HG03378 (cell line): Measurements from ENCODE around the gene PTPRM.

Experiments used
- ATAC-seq: cut with Tn5 transposase; IDR thresholded peaks from one replicate; pipeline ENCODE4 v1.9.1; 2021; ENCODE audit warnings: mild to moderate bottlenecking, moderate library complexity; ENCODE audit not compliant: unreplicated experiment

PTPRM gene

DNA sequence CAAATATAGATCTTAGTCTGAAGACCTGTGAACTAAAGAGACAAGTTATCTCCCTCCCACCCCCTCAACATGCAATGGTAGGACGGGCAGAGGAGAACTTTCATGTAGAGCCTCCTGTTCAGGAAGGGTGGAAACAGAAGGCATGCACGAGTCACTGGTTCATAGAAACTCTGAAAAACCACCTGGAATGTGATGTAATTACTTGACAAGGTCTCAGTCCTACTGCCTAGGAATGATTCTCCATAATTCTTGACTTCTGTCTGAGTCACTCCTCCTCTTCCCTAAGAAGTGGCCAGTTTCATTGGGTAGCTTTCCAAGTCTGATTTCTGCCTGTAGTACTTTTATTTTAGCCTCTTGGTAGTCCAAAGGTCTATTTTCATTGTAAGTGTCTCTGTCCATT is 277.3 kb downstream of the PTPRM start:
- no peak for ATAC-seq

DNA sequence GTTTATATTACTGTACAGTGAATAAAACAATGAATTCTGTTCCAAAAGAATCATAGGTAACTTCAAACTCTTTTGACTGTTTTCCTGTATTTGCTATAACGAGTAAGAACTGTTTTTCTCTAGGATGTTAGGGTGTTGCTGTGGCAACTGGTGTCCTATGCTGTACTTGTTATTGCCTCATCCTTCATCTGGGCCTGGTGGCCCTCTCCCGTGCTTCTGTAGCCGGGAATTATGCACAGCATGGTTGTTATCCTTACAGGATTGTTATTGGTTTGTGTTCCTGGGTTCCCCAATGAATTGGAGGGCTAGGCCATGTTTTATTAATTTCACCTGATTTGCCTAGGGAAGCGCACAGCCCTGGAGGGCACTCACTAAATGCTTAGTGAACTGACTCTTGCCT is 279.2 kb downstream of the PTPRM start:
- no peak for ATAC-seq

DNA sequence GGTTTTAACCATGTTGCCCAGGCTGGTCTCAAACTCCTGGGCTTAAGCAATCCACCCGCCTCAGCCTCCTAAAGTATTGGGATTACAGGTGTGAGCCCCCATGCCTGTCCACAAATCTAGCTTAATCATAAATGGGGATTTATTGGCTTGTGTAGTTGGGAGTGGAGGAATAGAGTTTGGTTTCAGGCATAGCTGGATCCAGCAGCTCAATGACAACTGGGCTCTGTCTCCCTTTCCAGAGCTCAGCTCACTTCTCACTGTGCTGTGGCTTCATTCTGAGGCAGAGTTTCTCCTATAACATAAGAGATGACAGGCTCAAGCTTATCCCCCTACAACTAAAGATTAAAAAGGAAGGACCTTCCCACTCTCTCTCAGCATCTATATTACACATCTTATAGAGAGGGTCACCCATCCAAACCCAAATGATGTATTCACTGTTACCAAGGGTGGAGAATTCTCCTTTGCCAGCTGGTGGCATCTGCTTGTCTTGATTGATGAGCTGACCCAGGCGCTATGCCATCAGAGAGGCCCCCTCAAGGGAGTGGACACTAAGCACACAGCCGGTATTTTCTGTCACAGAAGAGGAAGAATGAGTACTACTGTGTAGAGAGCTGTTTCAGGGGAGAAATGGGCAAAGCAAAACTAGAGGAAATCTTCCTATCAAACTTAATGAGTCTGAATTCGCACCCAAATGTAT is 280.4 kb downstream of the PTPRM start:
- no peak for ATAC-seq

DNA sequence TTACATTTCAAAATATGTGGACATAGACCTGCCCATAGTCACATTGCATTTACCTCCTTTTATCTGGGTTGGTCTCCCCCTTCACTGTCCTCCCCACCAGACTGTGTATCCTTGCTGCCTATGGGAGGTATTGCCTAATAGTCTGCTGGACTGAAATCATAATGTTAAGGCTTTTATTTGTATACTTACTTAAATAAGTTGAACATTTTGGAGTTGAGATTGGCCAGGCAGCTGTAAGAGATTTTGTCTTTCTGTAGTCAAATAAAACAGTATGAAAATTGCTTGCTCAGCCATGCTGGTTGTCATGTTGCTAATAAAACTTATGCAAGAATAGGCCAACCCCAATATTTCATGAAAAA is 280.9 kb downstream of the PTPRM start:
- no peak for ATAC-seq

DNA sequence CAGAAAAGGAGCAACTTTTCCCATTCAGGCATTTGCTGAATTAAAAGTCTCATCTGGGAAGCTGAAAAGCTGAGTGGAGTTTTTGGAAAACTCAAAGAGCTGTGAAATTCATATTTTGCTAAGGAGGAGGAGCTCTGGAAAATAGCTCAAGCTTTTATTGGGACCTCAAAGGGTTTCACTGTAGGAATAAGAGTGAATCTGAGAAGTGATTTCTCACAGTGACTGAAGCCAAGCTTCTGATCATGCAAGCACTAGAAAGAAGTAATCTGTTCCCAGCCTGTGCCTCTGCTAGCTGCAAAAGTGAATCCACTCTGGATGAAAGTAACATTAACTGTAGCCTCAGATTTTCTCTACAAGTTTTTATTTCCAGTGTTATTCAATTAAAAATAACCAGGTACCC is 283.3 kb downstream of the PTPRM start:
- ATAC-seq, result no peak

DNA sequence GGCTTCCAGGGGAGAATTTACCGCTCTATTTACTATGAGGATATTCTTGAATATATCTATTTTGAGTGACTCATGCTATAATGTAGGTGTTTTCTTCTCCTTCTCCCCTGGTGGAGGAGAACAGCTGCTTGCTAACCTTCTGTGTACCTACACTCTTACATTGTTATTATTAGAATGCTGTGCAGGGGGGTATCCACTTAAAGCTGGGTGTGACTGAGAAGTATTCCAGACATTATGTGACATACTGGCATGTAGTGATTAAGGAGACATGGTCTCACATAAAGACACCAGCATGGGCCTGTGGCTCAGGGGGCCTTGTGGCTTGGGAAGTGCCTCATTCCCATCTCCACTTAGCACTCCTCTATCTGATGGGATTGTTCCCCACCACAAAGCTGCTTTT is 287.9 kb downstream of the PTPRM start:
- no peak for ATAC-seq

DNA sequence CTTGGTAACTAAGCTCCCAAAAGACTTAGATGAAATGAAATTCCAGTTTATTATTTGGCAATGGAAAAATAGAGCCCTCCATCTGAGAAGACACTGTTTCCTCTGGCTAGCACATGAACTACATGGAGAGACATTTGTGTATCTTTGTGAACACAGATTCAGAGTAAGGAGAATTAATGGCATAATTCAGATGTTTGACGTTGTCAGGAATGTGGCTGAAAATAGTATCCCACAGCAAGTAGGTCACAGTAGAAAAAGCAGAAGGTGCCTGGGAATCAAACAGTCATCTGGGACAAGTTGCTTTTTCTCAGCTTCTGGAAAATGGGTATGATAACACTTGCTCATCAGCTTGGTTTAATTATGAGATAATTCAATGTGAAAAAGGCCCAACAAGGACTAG is 288.6 kb downstream of the PTPRM start:
- no peak for ATAC-seq

DNA sequence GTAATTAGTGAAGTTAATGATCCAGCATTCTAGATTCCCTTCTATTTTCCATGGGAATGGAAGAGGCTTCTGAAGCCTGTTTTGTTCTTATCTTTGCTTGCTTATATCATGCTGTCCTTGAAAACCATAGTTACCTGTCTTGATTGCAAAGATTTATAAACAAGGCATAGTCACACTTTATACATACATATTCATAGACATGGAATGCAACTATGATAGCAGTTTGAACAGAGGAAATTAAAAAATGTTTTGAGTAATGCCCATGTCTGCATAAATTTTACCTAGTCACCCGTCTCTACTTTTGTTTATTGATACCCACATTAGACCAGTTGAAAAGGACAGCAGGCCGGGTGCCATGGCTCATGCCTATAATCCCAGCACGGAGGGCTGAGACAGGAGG is 289.0 kb downstream of the PTPRM start:
- no peak for ATAC-seq

DNA sequence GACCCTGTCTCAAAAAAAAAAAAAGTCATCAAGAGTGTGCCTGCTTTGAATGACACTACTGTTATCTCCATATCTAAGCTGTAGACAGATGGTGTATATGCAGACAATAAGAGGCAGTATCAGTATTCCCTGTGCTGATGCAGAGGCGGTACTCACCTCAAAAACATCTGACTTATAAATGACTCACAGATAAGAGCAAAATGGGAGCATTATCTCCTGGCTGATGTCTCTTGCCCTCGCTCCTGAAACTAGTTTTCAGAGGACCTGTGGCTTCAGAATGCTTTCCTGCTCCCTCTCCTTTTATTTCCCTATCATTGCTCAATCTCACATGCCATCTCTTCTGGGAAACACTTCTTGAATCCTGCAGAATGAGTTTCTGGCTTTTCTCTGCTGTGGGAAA is 289.6 kb downstream of the PTPRM start:
- no peak for ATAC-seq

DNA sequence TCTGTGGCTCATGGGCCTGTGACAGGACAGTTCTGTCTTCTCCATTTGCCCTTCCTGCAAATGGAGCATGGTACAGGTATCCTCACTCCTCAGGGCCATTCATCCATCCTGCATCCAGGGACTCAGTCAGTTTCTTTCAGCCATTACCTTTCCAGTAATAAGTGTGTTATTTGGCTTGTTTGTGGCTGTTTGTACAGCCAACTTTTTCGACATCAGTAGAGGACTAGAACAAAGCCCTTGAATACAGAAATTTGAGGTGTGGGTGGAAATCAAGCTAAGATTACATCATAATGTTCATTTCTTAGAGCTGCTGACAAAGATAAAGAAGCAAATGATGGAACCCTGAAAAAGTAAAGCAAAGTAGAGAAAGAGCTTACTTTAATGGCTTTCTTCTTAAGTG is 290.4 kb downstream of the PTPRM start:
- ATAC-seq, result no peak

DNA sequence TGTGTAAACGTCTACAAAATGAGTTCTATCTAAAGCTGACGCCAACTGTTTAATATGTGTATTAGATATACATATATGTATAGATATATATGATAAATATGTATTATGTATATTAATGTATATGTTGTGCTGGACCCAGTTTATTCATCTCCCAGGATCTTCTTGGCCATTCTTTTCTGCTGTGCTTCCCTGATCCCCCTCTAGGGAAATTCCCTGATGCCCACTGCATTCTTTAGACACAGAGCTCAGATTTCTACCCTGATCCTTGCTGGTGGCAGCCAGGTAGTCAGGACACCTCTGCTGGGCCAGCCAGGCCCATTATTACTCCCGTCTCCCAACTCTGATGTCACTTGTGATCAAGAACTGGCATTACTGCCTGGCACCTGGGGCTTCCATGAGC is 292.0 kb downstream of the PTPRM start:
- ATAC-seq, result no peak

DNA sequence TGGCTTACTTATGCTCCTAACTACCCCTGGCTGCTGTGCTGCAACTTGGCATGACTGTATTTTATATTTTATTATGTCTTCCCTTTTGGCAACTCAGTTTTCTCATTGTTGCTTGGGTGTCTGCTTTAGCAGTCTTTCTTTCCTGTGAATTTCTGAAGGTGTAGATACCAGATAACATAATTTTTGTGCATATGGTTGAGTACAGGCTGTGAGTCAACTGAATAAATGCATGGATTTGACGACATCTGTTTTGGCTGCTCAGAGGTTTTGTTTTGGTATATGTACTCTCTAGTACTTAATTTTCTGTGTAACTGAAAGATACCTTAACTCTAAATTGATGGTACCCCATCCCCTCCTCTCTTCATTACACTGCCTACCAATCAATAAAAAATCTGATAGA is 303.1 kb downstream of the PTPRM start:
- ATAC-seq, result no peak

DNA sequence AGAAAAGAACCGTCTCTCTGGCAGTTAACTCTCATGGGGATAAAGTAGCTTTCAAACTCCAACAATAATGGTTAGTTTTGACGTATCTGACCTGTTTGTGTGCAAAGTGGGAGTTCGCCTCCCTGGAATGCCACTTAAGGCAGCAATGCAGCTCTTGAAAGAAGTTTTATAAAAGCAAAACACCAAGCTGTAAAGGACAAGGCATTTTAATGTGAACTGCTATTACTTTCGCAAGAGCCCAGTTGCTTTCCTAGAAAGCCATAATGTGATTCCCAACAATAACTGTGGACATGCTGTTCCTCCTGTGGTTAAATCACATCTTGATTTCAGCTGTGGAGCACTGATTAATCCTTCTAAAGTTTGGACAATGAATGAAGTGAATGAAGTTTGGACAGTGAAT is 303.7 kb downstream of the PTPRM start:
- no peak for ATAC-seq

DNA sequence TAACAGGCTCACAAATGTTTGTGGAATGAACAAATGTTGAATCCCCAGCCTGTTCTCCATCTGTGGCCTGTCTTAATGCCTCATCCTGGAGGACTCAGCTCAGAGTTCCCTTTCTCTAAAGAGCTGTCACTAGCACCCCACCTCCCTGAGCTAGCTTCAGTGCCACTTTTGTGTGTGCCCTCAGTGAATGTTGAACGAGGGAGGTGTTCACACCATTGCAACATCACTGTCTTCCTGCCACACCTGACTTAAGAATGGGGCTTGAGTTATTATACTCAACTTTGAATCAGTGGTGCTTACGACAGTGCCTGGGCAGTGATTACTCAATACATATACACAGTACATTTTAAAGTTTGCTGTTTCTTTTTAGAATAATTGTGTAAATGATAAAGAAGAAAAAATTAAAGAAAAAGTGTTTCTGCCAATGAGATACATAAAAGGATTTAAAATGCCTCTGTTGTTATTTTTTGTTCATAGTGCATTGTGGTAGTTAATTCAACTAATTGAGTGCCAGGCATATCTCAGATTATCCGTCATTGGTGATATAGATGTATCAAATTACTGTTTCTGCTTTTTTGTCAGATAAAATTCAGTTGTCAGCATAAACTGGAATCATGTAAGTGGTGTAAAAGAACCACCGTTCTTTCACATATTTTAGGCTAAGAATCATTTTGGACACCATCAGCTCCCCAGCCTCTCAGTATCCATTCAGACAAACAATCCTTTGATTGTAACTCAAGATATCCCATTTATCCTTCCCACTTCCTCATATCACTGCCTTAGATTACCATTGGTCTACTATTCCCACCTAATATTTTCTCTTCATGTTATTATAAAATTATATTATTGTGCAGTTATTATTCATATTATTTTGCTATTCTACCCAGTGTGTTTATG is 304.7 kb downstream of the PTPRM start:
- no peak for ATAC-seq

DNA sequence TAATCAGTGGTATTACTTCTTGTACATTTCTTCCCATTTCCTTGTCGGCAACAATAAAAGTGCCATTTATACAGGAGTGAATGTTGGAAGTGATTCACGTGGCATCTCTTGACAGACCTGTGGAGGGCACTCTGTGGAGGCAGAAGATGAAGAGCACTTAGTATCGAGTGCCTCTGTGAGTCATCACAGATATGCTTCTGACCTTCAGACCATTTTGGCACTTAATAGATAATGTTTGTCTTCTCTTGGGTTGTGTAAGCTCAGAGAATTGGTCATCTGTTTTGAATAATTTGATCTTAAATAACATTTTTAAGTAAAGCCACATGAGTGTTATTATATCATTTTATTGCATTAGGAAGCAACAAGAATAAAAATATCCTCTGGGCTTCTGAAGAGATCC is 305.5 kb downstream of the PTPRM start:
- no peak for ATAC-seq

DNA sequence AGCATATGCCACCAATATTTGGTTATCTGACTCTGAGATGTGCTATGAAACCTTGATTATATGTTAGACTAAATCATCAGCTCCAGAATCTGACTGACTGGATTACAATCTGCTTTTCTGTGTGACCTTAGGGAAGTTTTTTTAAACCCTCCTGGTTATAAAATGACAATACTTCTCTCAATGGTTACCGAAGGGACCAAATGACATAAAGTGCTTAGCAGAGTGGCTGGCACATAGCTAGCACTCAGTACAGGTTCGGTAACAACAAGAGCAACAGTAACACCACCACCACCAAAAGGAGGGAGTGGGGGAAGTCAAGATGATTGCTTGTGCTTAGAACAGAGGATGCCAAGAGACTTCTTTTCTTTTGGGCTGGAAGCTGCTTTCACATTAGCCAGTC is 306.2 kb downstream of the PTPRM start:
- no peak for ATAC-seq

DNA sequence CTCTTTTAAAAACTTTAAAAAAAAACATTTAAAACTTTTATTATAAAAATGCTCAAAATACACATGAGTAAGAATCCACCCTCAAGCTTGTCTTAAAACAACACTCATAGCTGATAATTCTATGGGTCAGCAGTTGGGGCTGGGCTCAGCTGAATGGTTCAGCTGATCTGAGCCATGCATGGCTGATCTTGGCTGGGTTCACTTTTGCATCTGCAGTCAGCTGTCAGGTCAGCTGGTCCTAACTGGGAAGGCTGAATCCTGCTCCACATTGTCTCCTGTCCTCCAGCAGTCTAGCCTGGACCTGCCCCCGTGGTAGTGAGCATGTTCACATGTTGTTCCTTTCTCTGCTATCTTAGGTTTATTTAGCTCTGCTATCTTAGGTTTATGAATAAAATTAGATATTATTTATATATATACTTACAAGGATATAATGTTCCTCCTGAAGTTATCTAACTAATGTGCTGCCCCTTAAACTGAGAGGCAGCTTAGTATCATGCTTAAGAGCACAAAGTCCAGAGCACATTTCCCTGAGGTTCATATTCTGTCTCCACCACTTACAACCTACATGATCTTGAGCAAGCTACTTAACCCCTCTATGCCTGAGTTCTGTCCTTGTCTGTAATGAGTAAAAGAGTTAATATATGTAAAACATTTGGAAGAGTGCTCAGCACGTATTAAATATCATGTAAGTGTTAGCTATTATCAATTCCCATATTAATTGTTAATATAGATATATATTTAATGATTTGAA is 309.4 kb downstream of the PTPRM start:
- no peak for ATAC-seq

DNA sequence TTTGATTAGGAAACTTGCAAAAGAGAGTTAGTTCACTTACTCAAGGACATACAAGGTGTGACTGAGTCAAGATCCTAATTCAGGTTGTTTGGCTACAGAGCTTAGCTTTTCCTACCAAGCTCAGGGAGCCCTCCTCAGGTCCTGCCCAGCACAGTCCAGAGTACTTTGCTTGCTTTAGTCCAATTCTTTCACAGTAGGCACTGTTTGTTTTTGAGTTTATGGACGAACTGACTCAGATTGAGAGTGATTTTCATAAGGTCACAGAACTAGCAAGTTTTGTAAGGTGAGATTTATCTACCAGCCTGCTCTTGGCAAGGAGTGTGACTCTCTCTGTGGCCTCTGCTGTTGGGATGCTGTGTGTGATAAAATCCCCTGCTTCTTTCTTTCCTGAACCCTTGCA is 310.5 kb downstream of the PTPRM start:
- no peak for ATAC-seq

DNA sequence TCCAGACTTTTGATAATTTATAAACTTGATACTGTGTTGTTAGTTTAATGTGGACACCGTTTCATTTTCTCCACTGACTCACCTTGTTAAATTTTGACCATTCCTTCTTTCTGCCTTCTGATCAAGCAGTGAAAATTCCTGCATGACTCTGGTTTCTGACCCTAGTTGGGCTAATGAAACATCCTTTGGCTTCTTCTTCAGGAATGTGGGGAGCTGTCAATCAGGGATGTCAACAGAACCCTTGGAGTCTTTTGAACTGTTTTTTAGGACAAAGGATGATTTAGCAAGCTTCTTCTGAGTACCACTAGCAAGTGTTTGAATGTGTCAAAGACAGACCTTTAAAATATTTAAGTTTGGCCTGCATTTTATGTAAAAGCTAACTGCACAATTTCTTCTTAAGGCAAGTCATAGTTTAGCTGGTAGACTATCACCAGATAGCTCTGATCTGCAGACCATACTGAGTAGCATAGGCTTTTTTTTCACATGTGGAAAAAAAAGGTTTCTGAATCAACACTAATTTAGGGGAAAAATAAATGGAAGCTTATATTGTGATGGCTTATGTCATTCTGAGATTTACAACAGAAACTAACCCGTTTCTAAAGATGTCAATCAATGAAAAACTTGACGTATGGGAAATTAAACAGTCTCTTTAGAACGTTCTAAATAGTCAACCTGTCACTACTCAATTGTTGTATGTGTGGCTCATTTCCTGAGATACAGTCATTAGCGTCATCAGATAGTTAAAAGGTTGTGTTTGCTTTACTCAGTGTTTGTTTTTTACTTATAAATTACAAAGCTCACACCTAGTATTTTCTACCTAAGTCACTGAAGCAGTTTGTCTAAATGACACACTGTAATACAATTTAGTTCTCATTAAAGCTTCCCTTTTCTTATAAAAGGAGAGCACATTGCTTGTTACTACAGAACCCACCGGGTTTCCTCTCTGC is 311.4 kb downstream of the PTPRM start:
- ATAC-seq, result no peak

DNA sequence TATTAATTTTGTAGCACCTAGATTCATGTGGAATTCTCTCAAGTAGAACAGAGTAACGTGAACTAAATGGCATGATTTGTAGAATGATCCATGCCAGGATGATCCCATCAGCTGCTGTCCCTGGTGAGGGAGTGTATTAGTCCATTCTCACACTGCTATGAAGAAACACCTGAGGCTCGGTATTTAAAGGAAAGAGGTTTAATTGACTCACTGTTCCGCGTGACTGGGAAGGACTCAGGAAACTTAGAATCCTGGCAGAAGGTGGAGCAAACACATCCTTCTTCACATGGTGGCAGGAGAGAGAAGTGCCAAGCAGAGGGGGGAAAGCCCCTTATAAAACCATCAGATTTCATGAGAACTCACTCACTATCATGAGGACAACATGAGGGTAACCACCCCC is 312.6 kb downstream of the PTPRM start:
- no peak for ATAC-seq

DNA sequence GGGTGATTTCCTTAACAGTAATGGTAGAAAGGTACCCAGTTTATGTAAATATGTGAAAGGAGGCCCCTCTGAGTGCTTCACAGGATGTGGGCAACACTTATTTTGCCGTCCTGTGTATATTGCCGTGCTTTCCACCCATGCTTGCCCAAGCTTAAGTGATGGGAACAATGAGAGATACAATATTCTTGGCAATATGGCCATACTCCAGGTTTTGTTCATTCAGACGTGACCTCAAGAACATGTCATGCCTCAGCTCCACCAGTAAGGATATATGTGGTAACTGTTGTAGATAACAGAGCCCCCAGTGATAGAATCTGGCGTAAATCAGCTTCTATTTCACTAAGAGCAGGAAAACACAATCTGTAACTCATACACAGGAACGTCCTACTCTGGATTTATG is 318.7 kb downstream of the PTPRM start:
- no peak for ATAC-seq
